ENCODE results near the gene DSTN.

DSTN gene

GRCh38 chr20:17570347-17571152, 675 bp downstream of the DSTN start:
- H3K9ac ChIP-seq = peak overlapping the region; percentile 98
- peak overlapping the region; percentile 98 for H3K27ac ChIP-seq
- no peaks in the 10 kb centered on the region for H3K27me3 ChIP-seq (ENCODE audit: control insufficient read depth, insufficient read depth, low read length)
- TF ChIP-seq CTCF (IDR thresholded peaks at IDR 0.05) = no peak
- H3K4me3 ChIP-seq (ENCODE audit: low read depth, low read length) = peak overlapping the region; percentile 88
- H3K36me3 ChIP-seq (ENCODE audit: control insufficient read depth, insufficient read depth, low read length) = no peaks in the 10 kb centered on the region
- H3K4me1 ChIP-seq = peaks cover 3% of the 10 kb centered on the region
- H3K4me2 ChIP-seq (ENCODE audit: low read length) = peak overlapping the region; percentile 68
- H2AFZ ChIP-seq = peak overlapping the region; percentile 94
- H3K9me3 ChIP-seq (ENCODE audit: control insufficient read depth, low read length) = no peaks in the 10 kb centered on the region
- peaks cover 37% of the 10 kb centered on the region for H3K79me2 ChIP-seq

- TF ChIP-seq CTCF (IDR thresholded peaks at IDR 0.05) = no peak
Measured at GRCh38 chr20:17571153-17571527, 1.3 kb downstream of the DSTN start.

GRCh38 chr20:17572034-17572638, 2.3 kb downstream of the DSTN start:
- Histone ChIP-seq H3K4me3 (ENCODE audit: low read depth, low read length) (peak overlapping the region; percentile 12), H3K79me2 (peaks cover 48% of the 10 kb centered on the region), H2AFZ (no peak overlapping the region), H3K9me3 (ENCODE audit: control insufficient read depth, low read length) (no peaks in the 10 kb centered on the region), H3K4me2 (ENCODE audit: low read length) (peak overlapping the region; percentile 56), H3K36me3 (ENCODE audit: control insufficient read depth, insufficient read depth, low read length) (no peaks in the 10 kb centered on the region), H3K9ac (no peak overlapping the region), H3K4me1 (peaks cover 12% of the 10 kb centered on the region), H3K27ac (no peak overlapping the region), H3K27me3 (ENCODE audit: control insufficient read depth, insufficient read depth, low read length) (no peaks in the 10 kb centered on the region)
- no peak for TF ChIP-seq CTCF (IDR thresholded peaks at IDR 0.05)

More at GRCh38 chr20:17571153-17571527, 1.3 kb downstream of the DSTN start:
- H3K27me3 ChIP-seq (ENCODE audit: control insufficient read depth, insufficient read depth, low read length) = no peaks in the 10 kb centered on the region
- H3K79me2 ChIP-seq = peaks cover 41% of the 10 kb centered on the region
- H3K4me2 ChIP-seq (ENCODE audit: low read length) = peak overlapping the region; percentile 68
- peak overlapping the region; percentile 88 for H3K4me3 ChIP-seq (ENCODE audit: low read depth, low read length)
- H3K4me1 ChIP-seq = peaks cover 8% of the 10 kb centered on the region
- H3K9me3 ChIP-seq (ENCODE audit: control insufficient read depth, low read length) = no peaks in the 10 kb centered on the region
- H2AFZ ChIP-seq = no peak overlapping the region
- H3K27ac ChIP-seq = peak overlapping the region; percentile 98
- no peaks in the 10 kb centered on the region for H3K36me3 ChIP-seq (ENCODE audit: control insufficient read depth, insufficient read depth, low read length)
- no peak overlapping the region for H3K9ac ChIP-seq

- no peak for TF ChIP-seq CTCF (IDR thresholded peaks at IDR 0.05)
- no peak overlapping the region for H3K27ac ChIP-seq
- H3K79me2 ChIP-seq = peaks cover 54% of the 10 kb centered on the region
- H3K9me3 ChIP-seq (ENCODE audit: control insufficient read depth, low read length) = no peaks in the 10 kb centered on the region
- no peaks in the 10 kb centered on the region for H3K27me3 ChIP-seq (ENCODE audit: control insufficient read depth, insufficient read depth, low read length)
- no peak overlapping the region for H2AFZ ChIP-seq
- H3K9ac ChIP-seq = no peak overlapping the region
- H3K4me1 ChIP-seq = peaks cover 12% of the 10 kb centered on the region
- H3K36me3 ChIP-seq (ENCODE audit: control insufficient read depth, insufficient read depth, low read length) = no peaks in the 10 kb centered on the region
- no peak overlapping the region for H3K4me2 ChIP-seq (ENCODE audit: low read length)
- no peak overlapping the region for H3K4me3 ChIP-seq (ENCODE audit: low read depth, low read length)
Measured at GRCh38 chr20:17573463-17573862, 3.6 kb downstream of the DSTN start.
